SHP77 treated with DMSO at 0.1 percent for 48 hours (cell line): Measurements from ENCODE around the gene GPATCH1.
"Not testable (repeated sequence)": the region's sequence is repeated elsewhere in the genome, so short reads cannot be mapped to it uniquely, and the experiment has no call there.

ENCODE experiments used
- DNase-seq: peaks from one replicate; lab custom pipeline; 2025; lab: John Stamatoyannopoulos, UW

Gene GPATCH1

DNA sequence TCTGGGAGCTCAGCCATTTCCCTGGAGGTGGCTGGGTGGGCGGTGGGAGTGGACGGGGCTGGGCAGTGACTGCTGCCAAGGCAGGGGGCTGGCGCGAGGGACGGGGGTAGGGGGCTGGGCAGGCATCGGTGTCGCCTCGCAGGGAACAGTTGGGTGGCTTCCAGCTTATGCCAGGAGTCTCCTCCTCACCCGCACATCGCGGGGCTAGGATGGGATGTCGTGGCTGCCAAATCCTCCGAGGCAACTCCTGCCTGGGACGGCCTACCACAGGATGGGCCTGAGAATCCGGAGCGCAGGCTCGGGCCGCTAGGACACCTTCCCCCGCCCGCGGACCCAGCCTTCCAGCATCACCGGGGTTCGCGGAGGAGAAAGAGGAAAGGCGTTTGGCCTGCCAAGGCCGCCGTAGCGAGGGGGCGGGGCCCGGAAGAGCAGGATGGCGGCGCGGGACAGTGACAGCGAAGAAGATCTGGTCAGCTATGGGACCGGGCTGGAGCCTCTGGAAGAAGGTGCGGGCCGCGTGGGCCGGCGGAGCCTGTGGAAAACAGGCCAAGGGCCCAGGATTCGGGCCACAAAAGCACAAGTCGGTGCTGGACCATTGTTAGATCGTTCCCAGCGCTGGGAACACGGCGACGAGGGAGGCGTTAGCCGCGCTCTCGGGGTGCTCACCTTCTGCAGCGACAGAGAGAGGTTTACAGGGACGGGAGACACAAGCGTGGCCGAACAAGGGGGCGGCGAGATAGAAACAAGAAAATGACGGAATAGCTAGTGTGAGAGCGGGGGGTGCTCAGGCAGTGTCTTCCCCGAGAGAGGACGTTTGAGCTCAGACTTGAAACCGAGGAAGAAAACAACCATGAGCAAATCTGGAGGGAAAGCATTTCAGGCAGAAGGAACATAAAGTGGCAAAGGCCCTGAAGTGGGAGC is at the start of gene GPATCH1:
Gene GPATCH1, plus strand, starts transcription at position 421 of the 921 bp plus-strand sequence. Its CDS starts 13 bp downstream, at position 434.
- peak; percentile 54 for DNase-seq

DNA sequence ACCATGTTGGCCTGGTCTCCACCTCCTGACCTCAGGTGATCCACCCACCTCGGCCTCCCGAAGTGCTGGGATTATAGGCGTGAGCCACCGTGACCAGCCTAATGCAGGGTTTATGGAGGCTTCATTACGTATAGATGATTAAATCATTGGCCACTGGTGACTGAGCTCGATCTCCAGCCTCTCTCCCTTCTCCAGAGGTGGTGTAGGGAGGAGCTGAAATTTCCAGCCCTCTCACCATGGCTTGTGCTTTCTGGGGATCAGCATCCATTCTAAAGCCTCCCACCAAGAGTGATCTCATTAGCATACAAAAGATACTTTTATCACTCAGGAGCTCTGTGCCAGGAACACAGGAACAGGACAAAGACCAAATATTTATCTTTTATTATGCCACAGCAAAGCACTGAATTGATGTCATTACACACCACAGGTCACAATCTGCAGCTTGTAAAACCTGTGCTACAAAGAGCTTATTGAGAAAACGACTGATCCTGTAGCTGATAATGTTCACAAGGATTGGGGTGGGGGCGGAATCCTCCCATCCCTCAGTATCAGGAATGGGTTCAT is 48.7 kb upstream of the GPATCH1 start:
- no peak for DNase-seq

DNA sequence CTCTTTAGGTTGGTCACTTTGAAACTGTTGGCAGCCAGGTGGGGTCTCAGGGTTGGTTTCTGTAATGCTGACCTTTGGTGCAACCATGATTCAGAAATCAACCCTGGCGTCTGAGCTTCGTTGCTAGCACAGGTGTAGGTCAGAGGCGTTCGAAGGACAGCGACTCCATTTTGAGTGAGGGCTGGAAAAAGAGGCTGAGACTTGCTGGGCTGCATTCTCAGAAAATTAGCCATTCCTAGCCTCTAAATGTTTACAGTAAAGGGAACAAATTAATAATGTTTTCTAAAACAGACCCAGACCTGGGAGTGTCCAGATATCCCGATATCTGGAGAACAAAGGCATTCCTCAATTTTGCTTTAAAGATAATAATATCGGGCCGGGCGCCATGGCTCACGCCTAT is 45.5 kb upstream of the GPATCH1 start:
- DNase-seq: no peak

DNA sequence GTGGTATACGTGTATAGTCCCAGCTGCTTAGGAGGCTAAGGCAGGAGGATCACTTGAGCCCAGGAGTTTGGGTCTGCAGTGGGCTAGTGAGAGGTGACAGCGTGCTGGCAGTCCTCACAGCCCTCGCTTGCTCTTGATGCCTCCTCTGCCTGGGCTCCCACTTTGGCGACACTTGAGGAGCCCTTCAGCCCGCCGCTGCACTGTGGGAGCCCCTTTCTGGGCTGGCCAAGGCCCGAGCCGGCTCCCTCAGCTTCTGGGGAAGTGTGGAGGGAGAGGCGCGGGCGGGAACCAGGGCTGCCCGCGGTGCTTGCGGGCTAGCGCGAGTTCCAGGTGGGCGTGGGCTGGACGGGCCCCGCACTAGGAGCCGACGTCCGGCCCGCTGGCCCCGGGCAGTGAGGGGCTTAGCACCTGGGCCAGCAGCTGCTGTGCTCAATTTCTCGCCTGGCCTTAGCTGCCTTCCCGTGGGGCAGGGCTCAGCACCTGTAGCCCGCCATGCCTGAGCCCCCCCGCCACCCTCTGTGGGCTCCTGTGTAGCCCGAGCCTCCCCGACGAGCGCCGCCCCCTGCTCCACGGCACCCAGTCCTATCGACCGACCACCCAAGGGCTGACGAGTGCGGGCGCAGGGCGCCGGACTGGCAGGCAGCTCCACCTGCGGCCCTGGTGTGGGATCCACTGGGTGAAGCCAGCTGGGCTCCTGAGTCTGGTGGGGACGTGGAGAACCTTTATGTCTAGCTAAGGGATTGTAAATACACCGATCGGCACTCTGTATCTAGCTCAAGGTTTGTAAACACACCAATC is 44.4 kb upstream of the GPATCH1 start:
- not testable (repeated sequence) for DNase-seq

GRCh38 chr19:33037168-33038025 is 43.6 kb upstream of the GPATCH1 start:
- DNase-seq: not testable (repeated sequence)

GRCh38 chr19:33039108-33039599 is 41.8 kb upstream of the GPATCH1 start:
- no peak for DNase-seq

DNA sequence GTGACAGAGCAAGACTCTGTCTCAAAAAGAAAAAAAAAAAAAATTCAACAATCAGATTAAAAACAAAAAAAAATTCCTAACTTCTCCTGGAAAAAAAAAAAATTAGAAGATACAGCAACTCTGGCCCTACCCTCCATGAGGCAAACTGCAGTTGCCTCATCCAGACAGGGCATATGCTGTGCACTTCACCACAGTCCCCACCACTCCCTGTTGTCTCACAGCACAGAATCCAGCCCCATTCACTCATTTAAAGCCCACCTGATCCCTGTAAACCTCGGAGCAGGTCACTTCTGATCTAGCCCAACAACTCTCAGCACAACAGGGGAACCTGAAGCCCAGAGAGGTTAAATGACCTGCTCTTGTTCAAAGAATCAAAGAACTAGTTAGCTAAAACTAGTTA is 41.2 kb upstream of the GPATCH1 start:
- no peak for DNase-seq

- no peak for DNase-seq
Measured at GRCh38 chr19:33040994-33041827, 39.8 kb upstream of the GPATCH1 start.

- not testable (repeated sequence) for DNase-seq
Measured at GRCh38 chr19:33041828-33042160, 39.2 kb upstream of the GPATCH1 start.

DNA sequence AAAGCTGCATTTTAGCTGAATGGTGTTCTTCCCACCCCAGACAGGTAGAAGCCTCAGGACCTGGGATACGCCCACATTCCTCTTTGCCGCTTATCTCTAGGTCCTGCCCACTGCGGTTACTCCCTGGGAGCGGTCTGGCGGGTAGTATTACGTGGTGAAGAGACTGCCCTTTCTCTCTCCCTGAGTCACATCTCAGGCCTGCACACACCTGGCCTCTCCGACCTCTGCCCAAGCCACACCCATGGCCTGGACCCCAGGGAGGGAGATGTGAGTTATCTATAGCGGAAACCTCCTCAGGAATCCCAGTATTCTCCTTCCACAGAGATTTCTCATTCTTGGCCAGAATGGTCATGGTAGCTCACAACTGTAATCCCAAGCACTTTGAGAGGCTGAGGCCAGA is 33.6 kb upstream of the GPATCH1 start:
- no peak for DNase-seq

DNA sequence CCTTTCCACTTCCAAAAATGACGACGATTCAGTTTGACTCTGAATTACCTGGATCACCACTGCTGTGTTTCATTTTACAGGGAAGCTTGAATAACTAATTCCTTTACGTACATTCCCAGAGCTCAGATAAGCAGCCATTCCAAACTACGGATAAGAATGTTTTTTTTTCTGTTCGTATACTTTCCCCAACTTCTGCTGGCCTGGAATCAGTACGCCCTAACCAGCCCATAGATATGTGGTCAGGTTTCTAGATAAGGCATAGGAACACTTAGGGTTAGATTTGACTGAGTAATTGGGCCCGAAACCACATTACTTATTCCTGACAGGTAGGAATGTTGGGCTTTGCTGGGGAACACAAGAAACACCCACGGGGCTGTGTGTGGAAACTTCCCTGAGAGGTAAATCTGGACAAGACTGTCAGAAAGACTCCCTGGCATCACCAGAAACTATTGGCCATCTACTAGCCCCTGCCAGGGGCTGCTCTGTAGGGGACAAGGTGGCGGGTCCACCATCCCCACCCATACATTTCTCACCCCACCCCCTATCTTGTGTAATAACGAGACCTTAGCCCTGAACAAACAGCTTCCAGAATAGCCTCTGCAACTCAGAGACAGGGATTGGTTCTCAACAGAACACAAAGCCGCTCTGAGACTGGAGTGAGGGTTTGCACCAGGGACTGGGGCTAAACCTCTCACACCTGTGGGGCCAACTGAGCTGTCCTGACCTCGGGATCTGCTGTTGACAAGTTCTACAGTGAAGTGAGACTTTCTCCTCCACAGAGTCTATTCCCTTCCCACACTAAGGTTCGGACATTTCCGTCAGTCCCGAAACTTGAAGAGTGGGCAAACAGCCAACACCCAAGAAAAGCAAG is 31.9 kb upstream of the GPATCH1 start:
- no peak for DNase-seq

DNA sequence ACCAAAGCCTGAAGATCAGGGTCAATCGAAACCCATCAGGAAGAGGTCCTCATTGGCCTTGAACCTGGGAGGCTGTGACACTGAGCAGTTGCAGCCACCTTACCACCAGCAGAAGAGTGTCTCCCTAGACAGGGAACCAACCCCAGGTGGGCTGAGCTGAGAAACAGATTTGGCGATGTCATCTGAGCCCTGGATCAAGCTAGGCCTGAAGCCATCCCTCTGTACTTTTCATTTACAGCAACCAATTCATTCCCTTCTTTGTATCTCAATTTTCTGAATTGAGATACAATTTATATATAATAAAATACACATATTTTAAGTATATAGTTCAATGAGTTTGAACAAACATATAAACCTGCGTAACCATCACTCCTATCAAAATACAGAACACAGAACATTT is 30.9 kb upstream of the GPATCH1 start:
- no peak for DNase-seq

DNA sequence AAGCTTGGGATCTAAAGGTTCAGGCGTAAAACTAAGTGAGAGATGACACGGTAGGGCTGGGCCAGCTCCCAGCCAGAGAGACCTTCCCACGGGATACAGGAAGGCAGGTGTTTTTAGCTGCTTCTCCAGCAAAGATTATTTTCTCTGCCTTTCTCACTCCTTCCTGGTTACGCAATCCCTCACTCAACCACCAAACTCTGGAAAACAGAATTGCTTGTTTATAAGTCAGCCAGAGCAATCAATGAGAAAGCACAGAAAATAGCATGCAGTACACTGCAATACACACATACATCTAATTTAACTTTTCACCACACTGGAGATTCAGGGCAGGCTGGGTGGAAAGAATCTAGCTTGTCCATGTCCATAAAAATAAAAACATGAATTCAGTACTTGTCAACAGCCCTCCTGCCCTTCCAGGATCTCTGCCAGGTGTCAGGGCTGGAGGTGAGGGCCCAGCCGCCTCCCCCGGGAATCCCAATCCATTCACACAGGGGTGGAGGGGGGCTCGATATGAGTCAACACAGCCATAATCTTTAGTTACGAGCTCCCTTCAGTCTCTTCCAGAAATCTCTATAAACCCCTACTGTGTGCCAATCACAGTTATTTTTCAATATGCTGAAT is 28.5 kb upstream of the GPATCH1 start:
- no peak for DNase-seq

- no peak for DNase-seq
Measured at GRCh38 chr19:33054623-33055022, 26.4 kb upstream of the GPATCH1 start.

- DNase-seq: no peak
Measured at GRCh38 chr19:33055718-33056117, 25.3 kb upstream of the GPATCH1 start.

DNA sequence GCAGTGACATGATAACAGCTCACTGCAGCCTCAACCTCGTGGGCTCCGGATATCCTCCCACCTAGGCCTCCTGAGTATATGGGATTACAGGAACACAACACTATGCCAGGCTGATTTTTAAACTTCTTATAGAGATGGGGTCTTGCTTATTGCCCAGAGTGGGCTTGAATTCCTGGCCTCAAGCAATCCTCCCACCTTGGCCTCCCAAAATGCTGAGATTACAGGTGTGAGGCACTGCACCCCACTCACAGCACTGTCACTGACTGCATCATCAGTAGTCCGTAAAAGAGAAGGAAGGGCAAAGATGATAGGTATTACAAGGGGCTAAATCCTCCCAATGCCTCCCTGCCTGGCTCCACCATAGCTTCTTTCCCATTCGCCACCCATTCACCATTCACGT is 20.4 kb upstream of the GPATCH1 start:
- DNase-seq: no peak

DNA sequence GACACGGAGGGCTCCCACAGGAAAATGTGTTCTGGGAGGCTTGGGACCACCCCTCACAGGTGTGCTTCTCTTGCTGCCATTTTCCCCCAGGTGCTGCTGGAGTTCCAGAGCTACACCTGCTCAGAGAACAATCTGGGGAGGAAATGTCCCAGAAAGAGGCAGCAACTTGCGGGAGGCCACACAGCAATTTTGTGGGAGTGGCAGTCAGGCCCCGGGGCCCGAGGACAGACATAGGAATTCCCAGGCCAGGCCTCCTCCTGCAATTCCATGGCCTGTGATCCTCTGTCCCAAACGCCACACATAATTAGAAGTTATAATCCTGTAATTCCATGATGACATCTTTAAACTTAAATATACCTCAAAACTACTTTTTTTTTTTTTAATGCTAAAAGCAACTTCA is 18.1 kb upstream of the GPATCH1 start:
- DNase-seq: no peak

DNA sequence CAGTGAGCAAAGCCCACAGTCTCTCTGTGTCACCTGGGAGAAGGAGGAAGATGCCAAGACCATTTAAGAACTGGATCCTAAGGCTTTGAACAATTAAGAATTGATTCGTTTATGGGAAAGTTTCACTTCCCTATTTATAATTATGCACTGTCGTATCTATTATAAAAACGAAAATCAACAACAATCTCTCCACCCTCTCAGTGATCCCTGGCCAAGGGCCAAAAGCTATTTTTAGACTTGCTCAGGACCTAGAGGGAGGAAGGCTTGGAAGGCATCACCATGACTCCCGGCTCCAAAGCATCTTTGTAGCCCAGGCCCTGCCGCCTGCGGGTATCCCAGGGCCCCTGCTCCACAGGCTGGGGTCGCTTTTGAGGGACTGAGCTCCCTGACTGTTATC is 17.6 kb upstream of the GPATCH1 start:
- DNase-seq: no peak

- DNase-seq: no peak
Measured at GRCh38 chr19:33063753-33064457, 17.1 kb upstream of the GPATCH1 start.
